ENCODE measurements around the gene CETN2. TPM values are rescaled to one million over a fixed set of nuclear protein-coding genes. Genes with fewer than 3 reads are reported as not detected.

Gene CETN2
- total and polyA plus RNA-seq, 12 donors, result 26.8 to 170 (median 34.3) TPM

DNA sequence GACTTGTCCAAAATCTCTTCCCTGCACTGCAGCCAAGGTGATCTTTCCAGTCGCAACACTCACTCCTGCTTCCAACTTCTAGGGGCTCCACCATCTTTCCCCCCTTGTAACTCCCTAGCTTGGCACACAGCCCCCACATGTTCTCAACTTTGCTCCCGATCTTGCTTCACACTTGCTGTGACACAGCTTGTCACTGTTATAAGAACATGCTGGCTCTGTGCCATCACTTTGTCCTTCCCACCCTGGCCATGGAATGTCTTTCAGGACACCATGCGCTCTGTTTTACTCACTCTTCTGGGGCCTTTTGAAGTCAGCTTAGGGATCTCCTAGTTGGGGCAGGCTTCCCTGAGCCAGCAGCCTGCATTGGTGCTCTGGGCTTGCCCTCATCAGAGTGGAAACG is 2.8 kb upstream of the CETN2 start:
- no peak overlapping the region for H3K4me3 ChIP-seq
- WGBS, 4 donors, result 46 to 82% (median 61%) methylated on average over 3 to 4 of the region's 4 CpGs
- H3K27me3 ChIP-seq, result no peaks in the 10 kb centered on the region
- peak overlapping the region in 2 of 5 donors; percentile 12 to 29 for H3K27ac ChIP-seq
- peak in 6 of 7 donors; percentile 38 to 74 (median 48) for DNase-seq
- H3K36me3 ChIP-seq (replicated peaks in 1 of 2), result no peaks in the 10 kb centered on the region
- no peak for TF ChIP-seq POLR2A (IDR thresholded peaks at IDR 0.05)
- TF ChIP-seq, protein P1, sequence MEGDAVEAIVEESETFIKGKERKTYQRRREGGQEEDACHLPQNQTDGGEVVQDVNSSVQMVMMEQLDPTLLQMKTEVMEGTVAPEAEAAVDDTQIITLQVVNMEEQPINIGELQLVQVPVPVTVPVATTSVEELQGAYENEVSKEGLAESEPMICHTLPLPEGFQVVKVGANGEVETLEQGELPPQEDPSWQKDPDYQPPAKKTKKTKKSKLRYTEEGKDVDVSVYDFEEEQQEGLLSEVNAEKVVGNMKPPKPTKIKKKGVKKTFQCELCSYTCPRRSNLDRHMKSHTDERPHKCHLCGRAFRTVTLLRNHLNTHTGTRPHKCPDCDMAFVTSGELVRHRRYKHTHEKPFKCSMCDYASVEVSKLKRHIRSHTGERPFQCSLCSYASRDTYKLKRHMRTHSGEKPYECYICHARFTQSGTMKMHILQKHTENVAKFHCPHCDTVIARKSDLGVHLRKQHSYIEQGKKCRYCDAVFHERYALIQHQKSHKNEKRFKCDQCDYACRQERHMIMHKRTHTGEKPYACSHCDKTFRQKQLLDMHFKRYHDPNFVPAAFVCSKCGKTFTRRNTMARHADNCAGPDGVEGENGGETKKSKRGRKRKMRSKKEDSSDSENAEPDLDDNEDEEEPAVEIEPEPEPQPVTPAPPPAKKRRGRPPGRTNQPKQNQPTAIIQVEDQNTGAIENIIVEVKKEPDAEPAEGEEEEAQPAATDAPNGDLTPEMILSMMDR (IDR thresholded peaks at IDR 0.05), result no peak
- no peaks in the 10 kb centered on the region for H3K9me3 ChIP-seq (replicated peaks in 1 of 3)
- H3K4me1 ChIP-seq (replicated peaks in 1 of 2), result peaks cover 0 to 15% of the 10 kb centered on the region in 2 donors
- intact Hi-C loops (cut with DNase I), result no loop called here

DNA sequence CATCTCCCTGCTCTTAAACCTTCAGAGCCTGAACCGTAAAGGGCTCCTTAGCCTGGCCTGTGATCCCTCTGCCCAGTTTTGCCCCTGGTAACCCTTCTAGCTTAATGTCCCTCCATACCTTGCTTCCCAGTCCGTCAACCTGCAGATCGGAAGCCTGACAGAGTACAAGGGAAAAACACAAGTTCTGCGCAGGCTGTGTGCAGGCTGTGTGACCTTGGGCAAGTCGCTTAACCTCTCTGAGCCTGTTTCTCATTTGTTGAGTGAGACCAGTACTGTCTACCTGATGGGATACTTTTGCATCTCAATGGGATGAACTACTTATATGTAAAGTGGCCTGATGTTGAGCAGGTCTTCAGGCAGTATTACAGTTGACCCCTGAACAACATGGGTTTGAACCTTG is 2.0 kb upstream of the CETN2 start:
- H3K4me1 ChIP-seq (replicated peaks in 1 of 2), result peaks cover 0 to 15% of the 10 kb centered on the region in 2 donors
- H3K36me3 ChIP-seq (replicated peaks in 1 of 2), result no peaks in the 10 kb centered on the region
- intact Hi-C loops (cut with DNase I), result no loop called here
- no peaks in the 10 kb centered on the region for H3K27me3 ChIP-seq
- 79 to 90% (median 84%) methylated on average over 5 of the region's 5 CpGs for WGBS, 4 donors
- H3K27ac ChIP-seq, result no peak overlapping the region
- TF ChIP-seq, protein P1 (IDR thresholded peaks at IDR 0.05), result no peak
- TF ChIP-seq POLR2A (IDR thresholded peaks at IDR 0.05), result no peak
- no peaks in the 10 kb centered on the region for H3K9me3 ChIP-seq (replicated peaks in 1 of 3)
- DNase-seq, result no peak
- H3K4me3 ChIP-seq, result no peak overlapping the region

DNA sequence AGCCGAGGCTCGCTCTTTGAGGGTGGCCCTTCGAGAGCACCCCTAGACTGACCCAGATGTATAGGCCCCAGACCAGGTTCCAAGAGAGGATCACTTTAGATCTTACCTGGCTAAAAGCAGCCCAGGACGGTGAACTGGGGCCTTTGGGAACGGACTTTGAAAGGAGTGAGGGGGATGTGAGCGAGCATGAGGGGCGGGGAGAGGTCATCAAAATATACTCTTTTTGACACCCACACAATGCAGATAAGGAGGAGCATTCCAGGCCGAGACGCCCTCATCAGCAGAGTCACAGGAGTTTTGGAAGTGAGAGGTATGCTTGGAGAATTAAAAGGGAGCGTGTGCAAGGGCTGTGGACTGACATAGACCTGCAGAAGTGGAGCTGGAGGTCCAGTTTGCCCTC is 834 bp upstream of the CETN2 start:
- TF ChIP-seq POLR2A (IDR thresholded peaks at IDR 0.05), result no peak
- TF ChIP-seq, protein P1 (IDR thresholded peaks at IDR 0.05), result no peak
- Histone ChIP-seq H3K9me3 (replicated peaks in 1 of 3) (no peaks in the 10 kb centered on the region), H3K4me3 (peak overlapping the region in 3 of 4 donors; percentile 40 to 63 (median 45)), H3K27ac (peak overlapping the region in 4 of 5 donors; percentile 61 to 90 (median 70)), H3K27me3 (no peaks in the 10 kb centered on the region), H3K4me1 (replicated peaks in 1 of 2) (peaks cover 0 to 15% of the 10 kb centered on the region in 2 donors), H3K36me3 (replicated peaks in 1 of 2) (no peaks in the 10 kb centered on the region)
- intact Hi-C loops (cut with DNase I), result no loop called here
- no peak for DNase-seq
- WGBS, 4 donors, result 1 to 39% (median 20%) methylated on average over 6 to 10 of the region's 10 CpGs

DNA sequence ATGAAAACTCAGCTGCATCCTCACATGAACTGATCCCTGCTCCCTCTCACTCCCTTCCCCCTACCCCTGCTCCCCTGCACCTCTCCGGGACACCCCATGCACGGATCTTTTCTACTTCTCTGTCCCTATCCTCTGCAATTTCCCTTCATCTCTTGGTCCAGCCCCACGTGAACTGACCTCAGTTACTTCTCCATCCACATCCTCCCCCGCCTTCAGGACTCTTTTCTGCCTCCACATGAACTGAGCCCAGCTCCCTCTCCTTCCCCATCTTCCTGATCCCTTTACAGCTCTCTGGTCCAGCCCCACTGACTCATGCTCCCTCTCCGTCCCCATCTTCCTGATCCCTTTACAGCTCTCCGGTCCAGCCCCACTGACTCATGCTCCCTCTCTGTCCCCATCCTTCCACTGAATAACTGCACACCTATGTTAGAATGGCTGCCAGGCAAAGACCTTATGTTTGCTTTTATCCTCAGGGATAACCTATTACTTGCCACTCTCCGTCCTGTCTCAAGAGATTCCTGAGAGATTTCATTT is 5.6 kb downstream of the CETN2 start:
- H3K27me3 ChIP-seq, result no peaks in the 10 kb centered on the region
- no peak overlapping the region for H3K27ac ChIP-seq
- 43 to 58% (median 49%) methylated on average over 7 of the region's 7 CpGs for WGBS, 4 donors
- TF ChIP-seq, protein P1 (IDR thresholded peaks at IDR 0.05), result no peak
- no peak for TF ChIP-seq POLR2A (IDR thresholded peaks at IDR 0.05)
- H3K4me3 ChIP-seq, result no peak overlapping the region
- H3K4me1 ChIP-seq (replicated peaks in 1 of 2), result peaks cover 0 to 2% of the 10 kb centered on the region in 2 donors
- intact Hi-C loops (cut with DNase I), result no loop called here
- no peak for DNase-seq
- no peaks in the 10 kb centered on the region for H3K36me3 ChIP-seq (replicated peaks in 1 of 2)
- no peaks in the 10 kb centered on the region for H3K9me3 ChIP-seq (replicated peaks in 1 of 3)

All from adrenal gland (tissue), 12 donors.